GM19193 (cell line): Measurements from ENCODE around the gene MARCO.

Source experiments
- POLR2A ChIP-seq: IDR thresholded peaks from 4 replicates; pipeline ENCODE4 v1.6.1; 2011; ENCODE audit not compliant: insufficient read depth, insufficient read length; ENCODE audit errors: extremely low read depth

MARCO gene

GRCh38 chr2:119011162-119011909, 69.3 kb downstream of the MARCO start:
- TF ChIP-seq POLR2A = no peak

DNA sequence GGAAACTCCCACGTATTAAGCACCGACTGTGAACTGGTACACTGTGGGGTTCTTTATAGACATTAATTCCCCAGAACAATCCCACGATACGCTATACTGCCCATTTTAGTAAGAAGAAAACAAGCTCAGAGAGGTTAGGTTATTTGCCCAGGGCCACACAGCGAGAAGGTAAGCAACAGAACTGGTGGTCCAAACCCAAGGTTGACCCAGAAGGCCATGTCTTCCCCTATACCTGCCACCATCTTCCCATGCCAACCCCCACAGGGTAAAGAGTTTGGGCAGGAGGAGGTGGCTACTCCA, 69.9 kb downstream of the MARCO start:
- no peak for TF ChIP-seq POLR2A

- no peak for TF ChIP-seq POLR2A
Observed at GRCh38 chr2:119012345-119013301, 70.6 kb downstream of the MARCO start.

GRCh38 chr2:119013671-119014070, 71.7 kb downstream of the MARCO start:
- TF ChIP-seq POLR2A = no peak

DNA sequence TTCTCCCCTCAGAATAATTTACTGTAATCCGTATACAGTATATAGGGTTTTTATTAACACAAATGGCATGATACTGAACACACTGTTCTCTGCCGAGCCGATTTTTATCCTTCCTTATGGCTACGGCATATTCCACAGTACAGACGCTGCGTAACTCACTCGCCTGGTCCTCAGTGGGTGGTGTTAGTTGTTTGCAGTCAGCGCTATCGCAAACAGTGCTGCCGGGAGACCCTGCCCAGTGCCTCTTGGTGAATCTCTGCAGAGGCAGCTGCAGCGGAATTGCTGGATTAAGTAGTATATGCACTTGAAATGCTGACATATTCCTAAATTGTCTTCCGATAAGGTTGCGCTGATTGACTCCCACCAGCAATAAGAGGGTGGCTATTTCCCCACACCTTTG, 73.9 kb downstream of the MARCO start:
- TF ChIP-seq POLR2A = no peak

GRCh38 chr2:119019521-119019920, 77.5 kb downstream of the MARCO start:
- no peak for TF ChIP-seq POLR2A

DNA sequence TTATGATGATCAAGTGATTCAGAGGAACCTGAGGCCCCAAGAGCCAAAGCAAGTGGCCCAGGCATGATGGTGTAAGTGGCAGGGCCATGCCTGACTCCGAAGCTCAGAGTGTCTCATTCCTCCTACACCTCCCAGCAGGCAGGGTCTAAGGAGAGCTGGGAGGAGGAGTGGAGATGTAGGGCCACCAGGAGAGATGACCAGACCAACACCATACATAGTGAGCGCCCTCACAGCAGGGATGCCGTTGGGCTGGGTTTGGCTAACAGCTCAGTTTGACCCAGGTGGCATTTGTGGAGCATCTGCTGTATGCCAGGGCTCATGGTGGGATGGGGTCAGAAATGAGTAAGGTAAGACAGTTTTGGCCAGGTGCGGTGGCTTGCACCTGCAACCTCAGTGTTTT, 80.7 kb downstream of the MARCO start:
- no peak for TF ChIP-seq POLR2A

- no peak for TF ChIP-seq POLR2A
Observed at GRCh38 chr2:119023534-119023933, 81.5 kb downstream of the MARCO start.

DNA sequence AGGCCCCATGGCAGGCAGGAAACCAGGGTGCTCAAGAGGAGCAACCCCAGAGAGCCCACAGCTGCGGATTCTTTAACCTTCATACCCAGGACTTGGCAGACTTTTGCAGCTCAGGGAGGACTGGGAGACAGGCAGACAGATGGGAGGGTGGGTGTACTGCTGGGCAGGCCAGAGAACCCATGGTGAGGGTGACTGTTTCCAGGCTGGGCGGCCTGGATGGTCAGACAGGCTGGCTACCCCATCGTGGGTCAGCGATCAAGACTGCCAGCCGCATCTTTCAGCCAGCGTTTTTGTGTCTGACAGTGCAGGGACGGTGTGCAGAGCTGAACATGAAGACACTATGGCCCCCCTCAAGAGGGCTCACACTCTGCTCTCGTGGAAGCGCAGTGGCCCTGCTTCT, 82.2 kb downstream of the MARCO start:
- TF ChIP-seq POLR2A = no peak

DNA sequence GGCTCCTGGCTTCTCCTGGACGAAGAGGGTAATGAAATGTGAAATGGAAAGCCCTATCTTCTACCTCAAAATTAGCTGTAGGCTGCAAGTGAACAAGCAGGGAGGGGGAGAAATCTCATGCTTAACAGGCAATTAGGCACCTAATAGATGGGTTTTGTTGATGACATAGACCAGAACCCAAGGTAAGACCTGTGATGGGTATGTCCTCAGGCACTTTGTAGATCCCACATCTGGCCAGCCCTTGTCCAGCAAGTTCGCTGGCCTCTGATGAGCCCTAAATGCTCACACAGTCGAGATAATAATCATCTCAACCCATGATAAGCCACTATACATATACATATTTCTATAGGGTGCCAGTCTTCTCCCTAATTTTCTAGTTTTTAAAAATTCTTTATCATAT, 82.6 kb downstream of the MARCO start:
- TF ChIP-seq POLR2A = no peak

DNA sequence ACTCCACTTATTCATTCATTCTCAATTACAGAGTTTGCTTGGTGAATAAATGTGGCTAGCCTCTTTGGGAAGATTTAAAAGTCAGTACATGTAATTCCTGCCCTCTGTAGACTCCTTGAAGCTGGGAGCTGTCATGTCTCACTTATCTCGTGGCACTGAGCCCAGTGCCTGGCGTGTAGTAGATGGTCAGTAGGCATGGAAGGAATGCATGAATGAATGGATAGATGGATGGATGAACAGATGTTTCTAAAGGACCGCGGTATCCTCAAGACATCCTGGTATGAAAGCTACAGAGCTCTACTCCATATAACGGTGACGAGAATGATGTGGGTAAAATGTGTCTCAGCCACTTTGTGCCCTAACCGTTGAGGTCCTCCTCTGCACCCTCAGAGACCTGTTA, 83.0 kb downstream of the MARCO start:
- no peak for TF ChIP-seq POLR2A

GRCh38 chr2:119025762-119026351, 83.9 kb downstream of the MARCO start:
- TF ChIP-seq POLR2A = no peak

DNA sequence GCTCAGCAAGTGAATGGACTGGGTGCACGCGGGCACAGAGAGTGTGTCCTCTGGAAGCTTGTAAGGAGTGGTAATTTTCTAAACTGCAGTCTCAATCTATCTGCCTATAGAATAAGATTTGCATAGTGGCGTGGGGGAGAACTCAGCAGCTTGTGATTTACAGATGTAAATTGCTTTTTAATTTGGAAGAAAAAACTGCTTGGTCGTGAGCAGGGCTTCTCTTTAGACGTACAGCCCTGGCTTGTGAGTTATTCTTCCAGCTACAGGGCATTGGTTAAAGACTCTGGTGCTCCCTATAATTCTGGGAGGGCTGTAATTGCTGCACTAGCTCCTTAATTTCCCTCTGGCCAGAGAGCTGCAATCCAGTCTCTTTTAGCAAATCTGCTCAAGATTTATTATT, 84.9 kb downstream of the MARCO start:
- no peak for TF ChIP-seq POLR2A

- TF ChIP-seq POLR2A = no peak
Observed at GRCh38 chr2:119028327-119029174, 86.6 kb downstream of the MARCO start.

- TF ChIP-seq POLR2A = no peak
Observed at GRCh38 chr2:119029297-119029696, 87.3 kb downstream of the MARCO start.
